AG04450 (cell line): Measurements from ENCODE around the gene DNAI1. TPM values are rescaled to one million over a fixed set of nuclear protein-coding genes. Genes with fewer than 3 reads are reported as not detected.

ENCODE experiments used
- CTCF ChIA-PET: fragments of 300-600, 350-600 bp; formaldehyde crosslinking; extraction: SDS; loops from one replicate; lab custom pipeline; 2022; ENCODE audit warnings: antibody characterized with exemption, inconsistent platforms; lab: Charles Lee
- POLR2A ChIA-PET: fragments of 350-600 bp; formaldehyde crosslinking; extraction: SDS; loops from one replicate; lab custom pipeline; 2021; ENCODE audit warnings: antibody characterized with exemption, inconsistent platforms; lab: Yijun Ruan, JAX
- DNase-seq: peaks from one replicate; pipeline ENCODE4 v3.0.0-alpha.2; 2011; ENCODE audit warnings: low read depth, low spot score
- H3K27ac ChIP-seq: one replicate; pipeline ENCODE4 v1.5.1; 2012; ENCODE audit warnings: low read depth, low read length, control low read depth
- H3K27me3 ChIP-seq: one replicate; pipeline ENCODE4 v1.6.0; 2012; ENCODE audit warnings: low read length; ENCODE audit not compliant: control insufficient read depth, insufficient read depth
- H3K4me3 ChIP-seq: 2 replicates; pipeline ENCODE4 v1.5.1; 2011; ENCODE audit warnings: mild to moderate bottlenecking, low read depth, low read length, control low read depth
- H3K9me3 ChIP-seq: 2 replicates; pipeline ENCODE4 v1.5.1; 2012; ENCODE audit warnings: low read length; ENCODE audit not compliant: control insufficient read depth, insufficient read depth
- CTCF ChIP-seq: IDR thresholded peaks from 2 replicates; pipeline ENCODE4 v1.5.1; 2011; ENCODE audit warnings: low read depth, low read length, control low read depth, inconsistent platforms
- polyA plus RNA-seq: library from polyadenylated mRNA; depleted of rRNA; stranded (reverse); fragments of >200 nt; gene quantifications from 2 replicates; pipeline ENCODE4 v1.2.3, GENCODE V29; 2011

DNAI1 gene
- polyA plus RNA-seq, 1 experiment = not detected

GRCh38 chr9:34454571-34455065 is 4.0 kb upstream of the DNAI1 start:
- H3K4me3 ChIP-seq = no peak overlapping the region
- no peak overlapping the region for H3K27ac ChIP-seq
- POLR2A ChIA-PET = no interaction called here
- peak; percentile 18; the same call in 1 of the 2 replicates for TF ChIP-seq CTCF
- no peaks in the 10 kb centered on the region; the same call in 1 of the 2 replicates for H3K9me3 ChIP-seq
- no peak for DNase-seq
- H3K27me3 ChIP-seq = no peaks in the 10 kb centered on the region
- CTCF ChIA-PET = interaction anchor here (0.6 to 2.3 kb wide), 11 partner anchors 8 to 149 kb away, joined by 3 to 9 read pairs (median 4); no protein-coding TSS in a partner anchor

DNA sequence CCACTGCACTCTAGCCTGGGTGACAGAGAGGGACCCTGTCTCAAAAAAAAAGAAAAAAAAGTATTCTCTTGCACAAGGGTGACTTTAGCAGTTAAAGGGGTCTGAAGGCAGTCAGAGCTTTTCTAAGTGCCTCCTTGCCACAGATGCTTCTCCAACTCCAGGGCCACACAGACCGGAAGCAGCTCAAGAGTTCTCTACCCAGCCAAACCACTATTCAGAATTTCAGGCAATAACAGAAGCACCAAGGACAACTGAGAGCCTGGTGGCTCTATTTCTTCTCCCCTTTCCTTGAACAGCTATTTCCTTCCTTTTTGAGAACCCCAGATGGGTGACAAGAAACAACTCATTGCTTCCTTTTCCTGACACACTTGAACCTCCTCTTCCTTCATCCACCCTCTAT is 2.5 kb upstream of the DNAI1 start:
- H3K4me3 ChIP-seq = no peak overlapping the region
- DNase-seq = no peak
- ChIA-PET CTCF (interaction anchor here (1.0 to 2.3 kb wide), 4 partner anchors 45 to 147 kb away, joined by 3 to 12 read pairs (median 8); no protein-coding TSS in a partner anchor), POLR2A (no interaction called here)
- H3K9me3 ChIP-seq = no peaks in the 10 kb centered on the region; the same call in 1 of the 2 replicates
- no peaks in the 10 kb centered on the region for H3K27me3 ChIP-seq
- H3K27ac ChIP-seq = no peak overlapping the region
- no peak for TF ChIP-seq CTCF

DNA sequence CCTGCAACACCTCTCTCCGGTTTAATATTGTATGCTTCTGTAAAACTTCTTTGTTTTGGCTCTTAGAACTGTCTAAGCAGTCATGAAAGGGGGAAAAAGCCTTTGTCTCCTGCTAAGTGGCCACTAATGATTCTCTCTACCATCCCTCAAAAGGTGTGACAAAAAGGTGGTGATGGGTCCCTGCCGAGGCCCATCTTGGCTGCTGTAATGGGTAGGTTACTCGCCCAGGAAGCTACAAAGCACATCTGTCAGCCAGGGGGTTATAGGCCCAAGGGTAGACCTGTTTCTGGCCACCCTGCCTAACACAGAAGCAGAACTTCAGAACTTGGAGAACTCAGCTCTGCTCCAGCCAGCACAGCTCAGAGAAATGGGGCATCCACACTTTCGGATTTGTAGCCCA is 1.9 kb upstream of the DNAI1 start:
- ChIA-PET CTCF (interaction anchor here (1.0 to 2.3 kb wide), 6 partner anchors 10 to 178 kb away, joined by 3 to 12 read pairs (median 6); no protein-coding TSS in a partner anchor), POLR2A (no interaction called here)
- no peak for TF ChIP-seq CTCF
- peaks cover 5% of the 10 kb centered on the region for H3K27me3 ChIP-seq
- H3K4me3 ChIP-seq = peak overlapping the region; percentile 85
- DNase-seq = no peak
- peak overlapping the region; percentile 47 for H3K27ac ChIP-seq
- H3K9me3 ChIP-seq = no peaks in the 10 kb centered on the region; the same call in 1 of the 2 replicates

DNA sequence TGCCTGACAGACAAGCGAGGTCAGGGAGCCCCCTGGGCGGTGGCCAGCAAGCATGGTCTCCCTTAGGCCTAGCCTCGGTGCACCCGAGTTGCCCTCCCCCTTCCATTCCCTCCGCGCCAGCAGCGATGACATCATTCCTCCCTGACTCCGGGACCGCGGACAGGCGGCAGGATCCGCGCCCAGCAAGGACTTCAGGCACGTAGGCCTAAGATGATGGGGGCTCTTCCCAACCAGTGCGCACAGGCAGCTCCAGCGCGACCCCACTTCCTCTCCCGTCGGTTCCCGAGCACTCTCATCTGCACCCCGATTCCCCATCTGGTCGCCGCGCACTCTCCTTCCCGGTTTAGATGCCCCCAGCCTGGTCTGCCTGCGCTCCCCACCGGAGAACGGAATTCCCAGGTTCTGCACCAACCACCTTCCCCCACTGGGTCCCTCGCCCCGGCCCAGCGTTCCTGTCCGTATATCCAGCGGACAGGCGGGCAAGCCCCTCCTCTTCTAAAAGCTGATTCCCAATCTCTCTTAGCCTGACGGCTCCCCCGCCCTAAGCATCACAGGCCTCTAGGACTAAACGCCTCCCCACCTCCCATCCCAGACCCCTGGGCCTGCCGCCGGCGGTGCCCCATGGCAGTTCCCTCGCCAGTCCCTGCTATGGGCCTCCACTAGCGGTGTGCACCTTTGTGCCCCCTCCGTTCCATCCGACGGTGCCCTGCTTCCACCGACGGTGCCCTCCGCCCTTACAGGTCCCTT is 1.2 kb upstream of the DNAI1 start:
- TF ChIP-seq CTCF = no peak
- CTCF ChIA-PET = interaction anchor here (1.0 to 2.1 kb wide), 4 partner anchors 10 to 177 kb away, joined by 3 to 12 read pairs (median 7); no protein-coding TSS in a partner anchor
- POLR2A ChIA-PET = no interaction called here

DNA sequence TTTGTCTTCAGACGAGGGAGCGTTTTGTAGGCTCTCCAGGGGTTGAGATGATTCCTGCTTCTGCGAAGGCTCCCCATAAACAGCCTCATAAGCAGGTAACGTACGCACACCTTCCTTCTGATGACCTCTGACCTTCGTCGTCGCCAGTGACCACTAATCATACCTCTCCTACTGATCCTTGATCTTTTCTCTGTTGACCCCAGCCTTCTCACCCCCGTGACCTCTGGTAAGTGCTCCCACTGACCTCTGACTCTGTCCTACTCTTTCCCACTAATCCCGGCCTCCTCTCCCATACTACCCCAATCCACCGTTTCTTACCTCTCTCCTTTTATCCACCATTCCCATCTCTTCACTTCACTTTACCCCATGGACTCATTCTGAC is 345 bp downstream of the DNAI1 start:
- peaks cover 9% of the 10 kb centered on the region for H3K27me3 ChIP-seq
- POLR2A ChIA-PET = interaction anchor here (0.6 kb wide), 1 partner anchor 12 kb away, joined by 3 read pairs; no protein-coding TSS in a partner anchor
- H3K27ac ChIP-seq = no peak overlapping the region
- CTCF ChIA-PET = interaction anchor here (2.1 kb wide), 1 partner anchor 55 kb away, joined by 7 read pairs; no protein-coding TSS in a partner anchor
- peak overlapping the region; percentile 57 for H3K4me3 ChIP-seq
- H3K9me3 ChIP-seq = no peaks in the 10 kb centered on the region; the same call in 1 of the 2 replicates
- TF ChIP-seq CTCF = no peak
- no peak for DNase-seq

More for the DNA sequence above, 1.2 kb upstream of the DNAI1 start:
- Histone ChIP-seq H3K27me3 (peaks cover 9% of the 10 kb centered on the region), H3K27ac (peak overlapping the region; percentile 68), H3K9me3 (no peaks in the 10 kb centered on the region; the same call in 1 of the 2 replicates), H3K4me3 (peak overlapping the region; percentile 85)
- no peak for DNase-seq
